CD4-positive, alpha-beta memory T cell (primary cell): ENCODE results near the gene PTH2R. TPM values are rescaled to one million over a fixed set of nuclear protein-coding genes. Genes with fewer than 3 reads are reported as not detected.
"Not testable (repeated sequence)": the region's sequence is repeated elsewhere in the genome, so short reads cannot be mapped to it uniquely, and the experiment has no call there.

Source experiments
- CTCF ChIA-PET: fragments of 350-600 bp; sonication (Branson Sonifier 250); formaldehyde crosslinking; loops from one replicate; lab custom pipeline; 2021; ENCODE audit warnings: inconsistent platforms; ENCODE audit not compliant: partially characterized antibody; lab: Charles Lee
- POLR2A ChIA-PET: fragments of 350-600 bp; sonication (Branson Sonifier 250); formaldehyde crosslinking; loops from one replicate; lab custom pipeline; 2021; ENCODE audit not compliant: partially characterized antibody; lab: Charles Lee
- DNase-seq, 5 donors: peaks; one replicate each; pipeline versions ENCODE4 v3.0.0 to v3.0.0-alpha.2; 2020 to 2022; ENCODE audit warnings: mixed read lengths in 1 of 5
- H3K27ac ChIP-seq: one replicate; pipeline ENCODE4 v1.7.0; 2013; ENCODE audit warnings: low read depth, low read length
- H3K27me3 ChIP-seq: 2 replicates; pipeline ENCODE4 v1.7.0; 2013; ENCODE audit warnings: mild to moderate bottlenecking, low read length, moderate library complexity; ENCODE audit not compliant: insufficient read depth
- H3K36me3 ChIP-seq: 2 replicates; pipeline ENCODE4 v1.7.0; 2013; ENCODE audit warnings: mild to moderate bottlenecking, low read length, moderate library complexity; ENCODE audit not compliant: insufficient read depth
- H3K4me1 ChIP-seq: 2 replicates; pipeline ENCODE4 v1.7.0; 2013; ENCODE audit warnings: mild to moderate bottlenecking, low read length, moderate library complexity; ENCODE audit not compliant: insufficient read depth
- H3K4me3 ChIP-seq, 2 donors: one replicate each; pipeline ENCODE4 v1.7.0; 2013; ENCODE audit warnings: low read length in 2 of 2, mild to moderate bottlenecking in 1 of 2
- H3K9me3 ChIP-seq, 2 donors: one replicate each; pipeline ENCODE4 v1.7.0; 2013; ENCODE audit warnings: low read length in 2 of 2, control low read depth in 1 of 2; ENCODE audit not compliant: control insufficient read depth in 1 of 2
- H3K27ac Mint-ChIP-seq, 7 donors: one replicate each; pipeline ENCODE4 v1.8.0; 2020 to 2021; ENCODE audit warnings: mixed read lengths in 7 of 7, mild to moderate bottlenecking in 6 of 7, inconsistent platforms in 3 of 7, moderate library complexity in 3 of 7
- H3K27me3 Mint-ChIP-seq, 2 donors: one replicate each; pipeline ENCODE4 v1.8.0; 2020 to 2021; ENCODE audit warnings: mixed read lengths in 2 of 2
- H3K36me3 Mint-ChIP-seq, 2 donors: one replicate each; pipeline ENCODE4 v1.8.0; 2020 to 2021; ENCODE audit warnings: mixed read lengths in 2 of 2, inconsistent platforms in 1 of 2, mild to moderate bottlenecking in 1 of 2
- H3K4me1 Mint-ChIP-seq, 4 donors: one replicate each; pipeline ENCODE4 v1.8.0; 2020 to 2021; ENCODE audit warnings: mixed read lengths in 4 of 4, mild to moderate bottlenecking in 1 of 4
- H3K4me3 Mint-ChIP-seq, 8 donors: one replicate each; pipeline ENCODE4 v1.8.0; 2020 to 2021; ENCODE audit warnings: mixed read lengths in 8 of 8, mild to moderate bottlenecking in 7 of 8, moderate library complexity in 6 of 8, inconsistent platforms in 3 of 8
- H3K9me3 Mint-ChIP-seq, 8 donors: one replicate each; pipeline ENCODE4 v1.8.0; 2020 to 2021; ENCODE audit warnings: mixed read lengths in 8 of 8, mild to moderate bottlenecking in 5 of 8, inconsistent platforms in 3 of 8, moderate library complexity in 1 of 8
- intact Hi-C: fragments of 100-400 bp; cut with micrococcal nuclease; formaldehyde crosslinking; loops from one replicate; pipeline ENCODE4 v1.15.1; 2023
- polyA plus RNA-seq, 2 donors: library from polyadenylated mRNA; unstranded; fragments of 300-500 nt; fragmentation: Illumina TruSeq; gene quantifications; one replicate each; pipeline ENCODE4 v1.2.3, GENCODE V29; 2021
- total RNA-seq, 2 experiments: library from RNA; stranded (reverse); gene quantifications; one replicate each; pipeline ENCODE4 v1.2.3, GENCODE V29; 2021

PTH2R gene
- total and polyA plus RNA-seq, 4 experiments from 2014 or later = 0.17 TPM; not detected in 3

GRCh38 chr2:208373460-208374089 is 33.0 kb upstream of the PTH2R start:
- no peaks in the 10 kb centered on the region for H3K27me3 ChIP-seq
- Mint-ChIP-seq H3K4me3 (no peak overlapping the region), H3K27ac (no peak overlapping the region), H3K27me3 (peaks cover 1 to 10% of the 10 kb centered on the region in 2 donors), H3K36me3 (no peaks in the 10 kb centered on the region), H3K9me3 (no peaks in the 10 kb centered on the region), H3K4me1 (no peaks in the 10 kb centered on the region)
- H3K27ac ChIP-seq = no peak overlapping the region
- peak in 4 of 5 donors; percentile 6 to 13 (median 9) for DNase-seq
- no peak overlapping the region for H3K4me3 ChIP-seq
- intact Hi-C loops = loop anchor here (1.0 kb wide), 2 partner anchors 198 to 1826 kb away; no protein-coding TSS in a partner anchor
- no peaks in the 10 kb centered on the region for H3K4me1 ChIP-seq
- ChIA-PET POLR2A (no interaction called here), CTCF (interaction anchor here (1.1 to 2.3 kb wide), 6 partner anchors 8 to 72 kb away, joined by 3 to 8 read pairs (median 4); no protein-coding TSS in a partner anchor)
- no peaks in the 10 kb centered on the region for H3K36me3 ChIP-seq
- H3K9me3 ChIP-seq = no peaks in the 10 kb centered on the region

GRCh38 chr2:208375491-208376068 is 31.0 kb upstream of the PTH2R start:
- H3K27me3 Mint-ChIP-seq = peaks cover 2 to 15% of the 10 kb centered on the region in 2 donors
- Histone ChIP-seq H3K4me3 (no peak overlapping the region), H3K27ac (no peak overlapping the region), H3K9me3 (no peaks in the 10 kb centered on the region), H3K4me1 (no peaks in the 10 kb centered on the region), H3K36me3 (no peaks in the 10 kb centered on the region), H3K27me3 (no peaks in the 10 kb centered on the region)
- intact Hi-C loops = no loop called here
- no peaks in the 10 kb centered on the region for H3K9me3 Mint-ChIP-seq
- H3K4me1 Mint-ChIP-seq = no peaks in the 10 kb centered on the region
- POLR2A ChIA-PET = no interaction called here
- H3K27ac Mint-ChIP-seq = no peak overlapping the region
- CTCF ChIA-PET = interaction anchor here (1.3 to 2.0 kb wide), 3 partner anchors 9 to 21 kb away, joined by 3 to 7 read pairs (median 3); no protein-coding TSS in a partner anchor
- DNase-seq = no peak
- H3K4me3 Mint-ChIP-seq = no peak overlapping the region
- no peaks in the 10 kb centered on the region for H3K36me3 Mint-ChIP-seq

GRCh38 chr2:208377344-208377860 is 29.2 kb upstream of the PTH2R start:
- H3K9me3 ChIP-seq, H3K4me3 Mint-ChIP-seq, intact Hi-C loops, CTCF ChIA-PET, H3K27ac Mint-ChIP-seq, H3K4me1 Mint-ChIP-seq, H3K4me3 ChIP-seq, H3K36me3 ChIP-seq, POLR2A ChIA-PET, DNase-seq, H3K27ac ChIP-seq, H3K36me3 Mint-ChIP-seq, H3K27me3 ChIP-seq, H3K9me3 Mint-ChIP-seq, H3K4me1 ChIP-seq: not testable (repeated sequence)
- H3K27me3 Mint-ChIP-seq = peaks cover 7 to 16% of the 10 kb centered on the region in 2 donors

- no peaks in the 10 kb centered on the region for H3K36me3 Mint-ChIP-seq
These were observed 27.4 kb upstream of the PTH2R start for GRCh38 chr2:208379192-208379591.

GRCh38 chr2:208384637-208385036 is 22.0 kb upstream of the PTH2R start:
- Mint-ChIP-seq H3K27me3 (peaks cover 13 to 14% of the 10 kb centered on the region in 2 donors), H3K36me3 (no peaks in the 10 kb centered on the region), H3K27ac (no peak overlapping the region), H3K4me1 (no peaks in the 10 kb centered on the region), H3K4me3 (no peak overlapping the region), H3K9me3 (no peaks in the 10 kb centered on the region)
- H3K27ac ChIP-seq = no peak overlapping the region
- DNase-seq = no peak
- no peaks in the 10 kb centered on the region for H3K27me3 ChIP-seq
- intact Hi-C loops = no loop called here
- H3K36me3 ChIP-seq = no peaks in the 10 kb centered on the region
- H3K4me1 ChIP-seq = no peaks in the 10 kb centered on the region
- CTCF ChIA-PET = no interaction called here
- H3K4me3 ChIP-seq = no peak overlapping the region
- no peaks in the 10 kb centered on the region for H3K9me3 ChIP-seq
- POLR2A ChIA-PET = no interaction called here

More at GRCh38 chr2:208379192-208379591, 27.4 kb upstream of the PTH2R start:
- Histone ChIP-seq H3K4me1 (no peaks in the 10 kb centered on the region), H3K27ac (no peak overlapping the region), H3K4me3 (no peak overlapping the region), H3K9me3 (no peaks in the 10 kb centered on the region), H3K36me3 (no peaks in the 10 kb centered on the region), H3K27me3 (no peaks in the 10 kb centered on the region)
- H3K27ac Mint-ChIP-seq = no peak overlapping the region
- H3K27me3 Mint-ChIP-seq = peaks cover 13 to 15% of the 10 kb centered on the region in 2 donors
- no peaks in the 10 kb centered on the region for H3K9me3 Mint-ChIP-seq
- intact Hi-C loops = no loop called here
- ChIA-PET CTCF (interaction anchor here (0.6 kb wide), 1 partner anchor 1598 kb away, joined by 3 read pairs; no protein-coding TSS in a partner anchor), POLR2A (no interaction called here)
- no peak for DNase-seq
- no peaks in the 10 kb centered on the region for H3K4me1 Mint-ChIP-seq
- H3K4me3 Mint-ChIP-seq = no peak overlapping the region

GRCh38 chr2:208386541-208386940 is 20.1 kb upstream of the PTH2R start:
- H3K36me3 Mint-ChIP-seq = no peaks in the 10 kb centered on the region
- no peaks in the 10 kb centered on the region for H3K4me1 Mint-ChIP-seq
- no peak overlapping the region for H3K27ac Mint-ChIP-seq
- no peak overlapping the region for H3K4me3 ChIP-seq
- POLR2A ChIA-PET = no interaction called here
- H3K4me1 ChIP-seq = no peaks in the 10 kb centered on the region
- no peaks in the 10 kb centered on the region for H3K9me3 ChIP-seq
- CTCF ChIA-PET = no interaction called here
- intact Hi-C loops = no loop called here
- no peak for DNase-seq
- H3K9me3 Mint-ChIP-seq = peaks cover 0 to 4% (median 0%) of the 10 kb centered on the region in 8 donors
- no peaks in the 10 kb centered on the region for H3K36me3 ChIP-seq
- H3K4me3 Mint-ChIP-seq = no peak overlapping the region
- no peak overlapping the region for H3K27ac ChIP-seq
- H3K27me3 ChIP-seq = no peaks in the 10 kb centered on the region
- H3K27me3 Mint-ChIP-seq = peaks cover 9 to 14% of the 10 kb centered on the region in 2 donors

- DNase-seq = no peak
- Histone ChIP-seq H3K4me3 (no peak overlapping the region), H3K27ac (no peak overlapping the region), H3K4me1 (no peaks in the 10 kb centered on the region), H3K27me3 (no peaks in the 10 kb centered on the region), H3K9me3 (peaks cover 0 to 8% of the 10 kb centered on the region in 2 donors), H3K36me3 (no peaks in the 10 kb centered on the region)
- ChIA-PET CTCF (interaction anchor here (2.5 kb wide), 1 partner anchor 17 kb away, joined by 7 read pairs; no protein-coding TSS in a partner anchor), POLR2A (no interaction called here)
- Mint-ChIP-seq H3K4me3 (no peak overlapping the region), H3K27ac (no peak overlapping the region), H3K36me3 (peaks cover 0 to 1% of the 10 kb centered on the region in 2 donors), H3K9me3 (peaks cover 0 to 33% (median 18%) of the 10 kb centered on the region in 8 donors), H3K4me1 (no peaks in the 10 kb centered on the region), H3K27me3 (peaks cover 3% of the 10 kb centered on the region in 2 donors)
- intact Hi-C loops = no loop called here
These were observed 16.7 kb upstream of the PTH2R start for GRCh38 chr2:208389940-208390339.
